A673 (cell line): Measurements from ENCODE around the gene PSMG2. TPM values are rescaled to one million over a fixed set of nuclear protein-coding genes. Genes with fewer than 3 reads are reported as not detected.

Source experiments
- BruUV-seq: library from RNA; stranded (reverse); fragments of 400-500 nt; replicated peaks from 2 replicates; lab custom pipeline; 2021; lab: Mats Ljungman, UMichigan
- CTCF ChIA-PET: fragments of 300-600 bp; sonication (Branson Sonifier 250); formaldehyde crosslinking; loops from one replicate; lab custom pipeline; 2022; ENCODE audit warnings: antibody characterized with exemption; lab: Charles Lee
- POLR2A ChIA-PET: fragments of 300-600 bp; sonication (Branson Sonifier 250); formaldehyde crosslinking; loops from one replicate; lab custom pipeline; 2022; ENCODE audit warnings: antibody characterized with exemption; ENCODE audit not compliant: low non-redundant PET; lab: Charles Lee
- DNase-seq: peaks from one replicate; pipeline ENCODE4 v3.0.0-alpha.2; 2015; ENCODE audit warnings: low spot score
- H3K27ac ChIP-seq: fragments of 200-600 bp; sonication (generic); 2 replicates; pipeline ENCODE4 v1.5.1; 2016; ENCODE audit warnings: mixed run types, low read depth, mild to moderate bottlenecking, mixed read lengths, antibody characterized with exemption, low read length; ENCODE audit not compliant: poor library complexity, severe bottlenecking
- H3K27me3 ChIP-seq: fragments of 200-600 bp; sonication (generic); replicated peaks from 2 replicates; pipeline ENCODE4 v1.6.1; 2017; ENCODE audit warnings: mixed run types, low read depth, mild to moderate bottlenecking, mixed read lengths, antibody characterized with exemption, low read length; ENCODE audit not compliant: insufficient read depth, poor library complexity
- H3K36me3 ChIP-seq: fragments of 200-600 bp; sonication (generic); 2 replicates; pipeline ENCODE4 v1.6.1; 2016; ENCODE audit warnings: mixed run types, mild to moderate bottlenecking, mixed read lengths, antibody characterized with exemption, low read length; ENCODE audit not compliant: insufficient read depth, poor library complexity, severe bottlenecking
- H3K4me1 ChIP-seq: fragments of 200-600 bp; sonication (generic); 2 replicates; pipeline ENCODE4 v1.6.1; 2017; ENCODE audit warnings: mixed run types, mild to moderate bottlenecking, mixed read lengths, antibody characterized with exemption, low read length; ENCODE audit not compliant: insufficient read depth, poor library complexity, severe bottlenecking
- H3K4me3 ChIP-seq: fragments of 200-600 bp; sonication (generic); 2 replicates; pipeline ENCODE4 v1.5.1; 2016; ENCODE audit warnings: low read depth, mixed run types, mild to moderate bottlenecking, mixed read lengths, low read length; ENCODE audit not compliant: poor library complexity, severe bottlenecking
- H3K9me3 ChIP-seq: fragments of 200-600 bp; sonication (generic); 2 replicates; pipeline ENCODE4 v1.6.1; 2016; ENCODE audit warnings: mixed run types, low read depth, mild to moderate bottlenecking, mixed read lengths, antibody characterized with exemption, low read length; ENCODE audit not compliant: poor library complexity, severe bottlenecking
- EZH2 ChIP-seq: fragments of 200-600 bp; sonication (generic); IDR thresholded peaks from 2 replicates; pipeline ENCODE4 v1.6.1; 2017; ENCODE audit warnings: borderline replicate concordance, low read depth, mild to moderate bottlenecking, mixed read lengths, antibody characterized with exemption, low read length; ENCODE audit not compliant: poor library complexity, severe bottlenecking
- intact Hi-C: fragments of 100-400 bp; cut with micrococcal nuclease; formaldehyde crosslinking; loops from one replicate; pipeline ENCODE4 v1.10.0; 2022; ENCODE audit not compliant: unreplicated experiment
- total RNA-seq: library from RNA; stranded (reverse); gene quantifications from 2 replicates; pipeline ENCODE4 v1.2.3, GENCODE V29; 2021
- TF ChIP-seq, protein P1 (sequence below): fragments of 300-800, 200-600 bp; sonication (generic); conservative IDR thresholded peaks from 2 replicates; pipeline ENCODE4 v1.5.1; 2017; ENCODE audit warnings: low read depth, mild to moderate bottlenecking, antibody characterized with exemption, low read length, moderate library complexity, mixed read lengths

Gene PSMG2
- total RNA-seq, 1 experiment from 2014 or later, result 74.0 TPM

DNA sequence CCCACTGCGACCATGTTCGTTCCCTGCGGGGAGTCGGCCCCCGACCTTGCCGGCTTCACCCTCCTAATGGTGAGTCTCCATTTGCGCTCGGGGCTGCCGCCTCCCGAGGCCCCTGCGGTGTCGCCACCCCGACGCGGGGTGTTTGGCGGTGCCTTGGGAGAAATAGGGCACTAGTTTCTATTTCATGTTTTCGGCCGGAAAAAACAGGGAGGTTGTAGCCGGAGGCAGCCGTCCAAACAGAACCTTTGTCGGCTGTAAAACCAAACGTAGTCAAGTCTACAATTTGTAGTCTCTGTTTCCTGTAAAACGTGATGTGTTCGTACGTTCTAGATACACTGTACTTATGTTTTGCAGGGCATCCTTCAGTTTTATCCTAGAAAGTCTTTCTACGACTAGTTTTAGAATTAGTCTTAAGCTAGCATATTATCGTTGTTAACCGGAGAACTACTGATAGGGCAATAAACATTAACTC, 290 bp downstream of the PSMG2 start:
- Histone ChIP-seq H3K4me1 (peaks cover 21% of the 10 kb centered on the region), H3K4me3 (peak overlapping the region; percentile 74), H3K9me3 (no peaks in the 10 kb centered on the region), H3K27me3 (no peaks in the 10 kb centered on the region), H3K27ac (peak overlapping the region; percentile 99), H3K36me3 (peaks cover 38% of the 10 kb centered on the region)
- no peak for DNase-seq
- no TSS peak for BruUV-seq
- TF ChIP-seq, protein P1, sequence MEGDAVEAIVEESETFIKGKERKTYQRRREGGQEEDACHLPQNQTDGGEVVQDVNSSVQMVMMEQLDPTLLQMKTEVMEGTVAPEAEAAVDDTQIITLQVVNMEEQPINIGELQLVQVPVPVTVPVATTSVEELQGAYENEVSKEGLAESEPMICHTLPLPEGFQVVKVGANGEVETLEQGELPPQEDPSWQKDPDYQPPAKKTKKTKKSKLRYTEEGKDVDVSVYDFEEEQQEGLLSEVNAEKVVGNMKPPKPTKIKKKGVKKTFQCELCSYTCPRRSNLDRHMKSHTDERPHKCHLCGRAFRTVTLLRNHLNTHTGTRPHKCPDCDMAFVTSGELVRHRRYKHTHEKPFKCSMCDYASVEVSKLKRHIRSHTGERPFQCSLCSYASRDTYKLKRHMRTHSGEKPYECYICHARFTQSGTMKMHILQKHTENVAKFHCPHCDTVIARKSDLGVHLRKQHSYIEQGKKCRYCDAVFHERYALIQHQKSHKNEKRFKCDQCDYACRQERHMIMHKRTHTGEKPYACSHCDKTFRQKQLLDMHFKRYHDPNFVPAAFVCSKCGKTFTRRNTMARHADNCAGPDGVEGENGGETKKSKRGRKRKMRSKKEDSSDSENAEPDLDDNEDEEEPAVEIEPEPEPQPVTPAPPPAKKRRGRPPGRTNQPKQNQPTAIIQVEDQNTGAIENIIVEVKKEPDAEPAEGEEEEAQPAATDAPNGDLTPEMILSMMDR, result no peak
- no peak for TF ChIP-seq EZH2
- POLR2A ChIA-PET, result no interaction called here
- intact Hi-C loops, result no loop called here
- CTCF ChIA-PET, result no interaction called here

DNA sequence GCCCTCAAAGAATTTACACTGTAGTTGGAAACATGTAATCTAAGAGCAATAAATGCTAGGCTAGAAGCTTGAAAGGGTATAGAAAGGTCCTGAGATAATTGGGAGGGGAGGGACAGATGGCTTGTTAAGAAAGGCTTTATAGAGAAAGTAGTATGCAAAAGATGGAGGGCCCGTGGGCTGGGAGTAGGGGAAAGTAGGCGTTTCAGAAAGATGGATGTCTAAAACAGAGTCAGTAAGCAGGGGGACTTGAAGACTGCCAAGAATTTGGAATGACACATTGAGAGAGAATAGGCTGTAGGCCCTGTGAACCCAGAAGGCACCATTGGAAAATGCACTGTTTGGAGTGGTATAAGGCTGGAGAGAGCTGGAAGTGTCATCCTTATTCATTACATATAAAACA, 822 bp downstream of the PSMG2 start:
- H3K4me1 ChIP-seq, result peaks cover 21% of the 10 kb centered on the region
- peak overlapping the region; percentile 99 for H3K27ac ChIP-seq
- POLR2A ChIA-PET, result no interaction called here
- intact Hi-C loops, result no loop called here
- peak overlapping the region; percentile 74 for H3K4me3 ChIP-seq
- DNase-seq, result peak; percentile 34
- TSS peak; percentile 84 for BruUV-seq
- CTCF ChIA-PET, result no interaction called here
- peaks cover 37% of the 10 kb centered on the region for H3K36me3 ChIP-seq
- no peaks in the 10 kb centered on the region for H3K27me3 ChIP-seq
- no peak for TF ChIP-seq EZH2
- TF ChIP-seq, protein P1, result no peak
- no peaks in the 10 kb centered on the region for H3K9me3 ChIP-seq

- TF ChIP-seq, protein P1, result no peak
- TF ChIP-seq EZH2, result no peak
- Histone ChIP-seq H3K4me1 (no peaks in the 10 kb centered on the region), H3K36me3 (peaks cover 50% of the 10 kb centered on the region), H3K9me3 (no peaks in the 10 kb centered on the region), H3K27me3 (no peaks in the 10 kb centered on the region), H3K27ac (no peak overlapping the region), H3K4me3 (no peak overlapping the region)
- CTCF ChIA-PET, result no interaction called here
- POLR2A ChIA-PET, result interaction anchor here (0.6 to 0.7 kb wide), 2 partner anchors 9 to 302 kb away, joined by 3 to 7 read pairs; partner anchors contain the start of gene CEP76
- DNase-seq, result no peak
- no TSS peak for BruUV-seq
- intact Hi-C loops, result no loop called here
These were observed 8.6 kb downstream of the PSMG2 start for GRCh38 chr18:12711446-12711845.
